Esophagus muscularis mucosa (tissue), 3 donors: ENCODE measurements around the gene DAZL.

Source experiments
- EP300 ChIP-seq: sonication (generic); formaldehyde crosslinking; IDR thresholded peaks from one replicate; pipeline ENCODE4 v1.6.1; 2017; ENCODE audit warnings: antibody characterized with exemption
- TF ChIP-seq, protein P1 (sequence below), 3 experiments: fragments of 200-600 bp in 2 of 3; fragments of 450-650 bp in 1 of 3; sonication (generic) in 2 of 3; IDR thresholded peaks; one replicate each; pipeline ENCODE4 v1.5.1; 2017 to 2019; ENCODE audit warnings: antibody characterized with exemption in 3 of 3, mild to moderate bottlenecking in 2 of 3, moderate library complexity in 1 of 3

DNA sequence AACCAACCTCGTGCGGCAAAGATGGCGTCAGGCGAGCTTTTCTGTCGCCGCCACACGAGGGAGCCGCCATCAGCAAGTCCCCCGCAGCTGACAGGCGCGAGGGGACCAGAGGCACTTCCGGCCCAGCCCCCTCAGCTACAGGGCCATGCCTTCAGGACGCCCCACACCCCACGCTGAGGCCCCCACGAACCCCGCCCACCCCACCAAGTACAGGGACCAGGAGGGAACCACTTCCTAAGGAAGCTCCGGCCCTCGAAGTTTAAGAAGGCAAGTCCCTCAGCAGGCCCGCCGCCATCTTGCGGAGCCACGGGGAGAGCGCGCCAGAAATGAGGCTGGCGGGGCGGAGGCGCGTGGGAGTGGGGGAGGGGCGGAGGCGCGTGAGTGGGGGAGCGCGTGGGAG lies 790 bp downstream of the DAZL start:
- no peak for TF ChIP-seq EP300
- TF ChIP-seq, protein P1, sequence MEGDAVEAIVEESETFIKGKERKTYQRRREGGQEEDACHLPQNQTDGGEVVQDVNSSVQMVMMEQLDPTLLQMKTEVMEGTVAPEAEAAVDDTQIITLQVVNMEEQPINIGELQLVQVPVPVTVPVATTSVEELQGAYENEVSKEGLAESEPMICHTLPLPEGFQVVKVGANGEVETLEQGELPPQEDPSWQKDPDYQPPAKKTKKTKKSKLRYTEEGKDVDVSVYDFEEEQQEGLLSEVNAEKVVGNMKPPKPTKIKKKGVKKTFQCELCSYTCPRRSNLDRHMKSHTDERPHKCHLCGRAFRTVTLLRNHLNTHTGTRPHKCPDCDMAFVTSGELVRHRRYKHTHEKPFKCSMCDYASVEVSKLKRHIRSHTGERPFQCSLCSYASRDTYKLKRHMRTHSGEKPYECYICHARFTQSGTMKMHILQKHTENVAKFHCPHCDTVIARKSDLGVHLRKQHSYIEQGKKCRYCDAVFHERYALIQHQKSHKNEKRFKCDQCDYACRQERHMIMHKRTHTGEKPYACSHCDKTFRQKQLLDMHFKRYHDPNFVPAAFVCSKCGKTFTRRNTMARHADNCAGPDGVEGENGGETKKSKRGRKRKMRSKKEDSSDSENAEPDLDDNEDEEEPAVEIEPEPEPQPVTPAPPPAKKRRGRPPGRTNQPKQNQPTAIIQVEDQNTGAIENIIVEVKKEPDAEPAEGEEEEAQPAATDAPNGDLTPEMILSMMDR (IDR thresholded peaks at IDR 0.05), result no peak
